D721Med (cell line): ENCODE data around the gene FAM53B.

ENCODE experiments used
- DNase-seq: peaks from one replicate; pipeline ENCODE4 v3.0.0; 2011; ENCODE audit warnings: low spot score; ENCODE audit not compliant: insufficient read length
- FAIRE-seq: peaks from 2 replicates; lab custom pipeline; 2011; peaks lifted over from hg19 to GRCh38; lab: Jason Lieb, UNC
- CTCF ChIP-seq: IDR thresholded peaks from 2 replicates; pipeline ENCODE4 v1.5.1; 2012; ENCODE audit warnings: mild to moderate bottlenecking, control low read depth; ENCODE audit not compliant: insufficient read depth; ENCODE audit errors: missing control alignments

FAM53B gene

GRCh38 chr10:124680675-124681074 lies 63.5 kb downstream of the FAM53B start:
- no peak for TF ChIP-seq CTCF
- no peak for DNase-seq
- no peak for FAIRE-seq

GRCh38 chr10:124679401-124679800 lies 64.8 kb downstream of the FAM53B start:
- TF ChIP-seq CTCF = no peak
- DNase-seq = no peak
- no peak for FAIRE-seq

GRCh38 chr10:124678557-124679240 lies 65.5 kb downstream of the FAM53B start:
- FAIRE-seq (no peak), DNase-seq (no peak)
- no peak for TF ChIP-seq CTCF

GRCh38 chr10:124677749-124678556 lies 66.2 kb downstream of the FAM53B start:
- no peak for FAIRE-seq
- no peak for DNase-seq
- no peak for TF ChIP-seq CTCF

- no peak for TF ChIP-seq CTCF
- no peak for DNase-seq
- FAIRE-seq = no peak
Observed at GRCh38 chr10:124677293-124677699, 66.9 kb downstream of the FAM53B start.

- no peak for FAIRE-seq
- no peak for DNase-seq
- no peak for TF ChIP-seq CTCF
Observed at GRCh38 chr10:124676416-124677062, 67.6 kb downstream of the FAM53B start.

GRCh38 chr10:124675824-124676223 lies 68.4 kb downstream of the FAM53B start:
- DNase-seq (no peak), FAIRE-seq (no peak)
- no peak for TF ChIP-seq CTCF
